Endothelial cell (in vitro differentiated cells): ENCODE measurements around the gene PXYLP1. TPM values are rescaled to one million over a fixed set of nuclear protein-coding genes. Genes with fewer than 3 reads are reported as not detected.

Experiments
- DNase-seq: peaks from one replicate; pipeline ENCODE4 v3.0.0; 2021; ENCODE audit warnings: low spot score
- H3K27ac Mint-ChIP-seq: one replicate; pipeline ENCODE4 v1.8.0; 2021; ENCODE audit warnings: mixed read lengths, inconsistent platforms; ENCODE audit not compliant: unreplicated experiment
- H3K27me3 Mint-ChIP-seq: one replicate; pipeline ENCODE4 v1.8.0; 2021; ENCODE audit warnings: mild to moderate bottlenecking, moderate library complexity, mixed read lengths, inconsistent platforms; ENCODE audit not compliant: unreplicated experiment
- H3K36me3 Mint-ChIP-seq: one replicate; pipeline ENCODE4 v1.8.0; 2021; ENCODE audit warnings: mild to moderate bottlenecking, low read depth, mixed read lengths, inconsistent platforms; ENCODE audit not compliant: unreplicated experiment
- H3K4me1 Mint-ChIP-seq: one replicate; pipeline ENCODE4 v1.8.0; 2021; ENCODE audit warnings: mild to moderate bottlenecking, mixed read lengths, inconsistent platforms; ENCODE audit not compliant: unreplicated experiment
- H3K4me3 Mint-ChIP-seq: one replicate; pipeline ENCODE4 v1.8.0; 2021; ENCODE audit warnings: mild to moderate bottlenecking, mixed read lengths, inconsistent platforms; ENCODE audit not compliant: unreplicated experiment
- H3K9me3 Mint-ChIP-seq: one replicate; pipeline ENCODE4 v1.8.0; 2021; ENCODE audit warnings: mixed read lengths, inconsistent platforms; ENCODE audit not compliant: unreplicated experiment
- CTCF ChIP-seq: fragments of 200-600 bp; sonication (generic); IDR thresholded peaks from one replicate; pipeline ENCODE4 v1.5.0; 2021; ENCODE audit warnings: antibody characterized with exemption; ENCODE audit not compliant: unreplicated experiment
- total RNA-seq: library from RNA; stranded (reverse); fragmentation: NEBNext Ultra II Directional; extraction: Animal tissue kit (Norgen Biotek cat#: 25700); gene quantifications from one replicate; pipeline ENCODE4 v1.2.1, GENCODE V29; 2021; ENCODE audit not compliant: unreplicated experiment

The PXYLP1 gene
- total RNA-seq, 1 donor from 2014 or later, result 4.4 TPM

DNA sequence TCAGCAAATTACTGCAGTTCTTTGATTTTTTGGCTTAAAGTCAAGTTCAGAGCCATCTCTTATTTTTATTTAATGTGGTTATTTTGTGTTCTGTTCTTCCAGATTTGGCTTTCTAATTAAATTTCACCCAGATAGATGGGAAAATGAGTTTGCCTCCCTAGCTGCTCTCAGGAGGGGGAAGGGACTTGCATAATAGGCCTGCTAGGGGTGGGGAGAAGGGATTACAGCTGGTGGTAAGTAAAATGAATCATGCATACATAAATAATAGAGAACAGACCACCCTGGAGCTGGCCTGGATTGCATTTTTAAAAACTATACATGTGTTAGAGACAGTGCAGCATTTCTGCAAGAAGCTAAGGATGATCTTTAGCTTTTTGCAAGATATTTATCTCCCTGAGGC, 3.9 kb upstream of the PXYLP1 start:
- TF ChIP-seq CTCF, result no peak
- peaks cover 10% of the 10 kb centered on the region for H3K4me1 Mint-ChIP-seq
- H3K4me3 Mint-ChIP-seq, result no peak overlapping the region
- no peak for DNase-seq
- peaks cover 10% of the 10 kb centered on the region for H3K27me3 Mint-ChIP-seq
- no peaks in the 10 kb centered on the region for H3K36me3 Mint-ChIP-seq
- no peaks in the 10 kb centered on the region for H3K9me3 Mint-ChIP-seq
- no peak overlapping the region for H3K27ac Mint-ChIP-seq

DNA sequence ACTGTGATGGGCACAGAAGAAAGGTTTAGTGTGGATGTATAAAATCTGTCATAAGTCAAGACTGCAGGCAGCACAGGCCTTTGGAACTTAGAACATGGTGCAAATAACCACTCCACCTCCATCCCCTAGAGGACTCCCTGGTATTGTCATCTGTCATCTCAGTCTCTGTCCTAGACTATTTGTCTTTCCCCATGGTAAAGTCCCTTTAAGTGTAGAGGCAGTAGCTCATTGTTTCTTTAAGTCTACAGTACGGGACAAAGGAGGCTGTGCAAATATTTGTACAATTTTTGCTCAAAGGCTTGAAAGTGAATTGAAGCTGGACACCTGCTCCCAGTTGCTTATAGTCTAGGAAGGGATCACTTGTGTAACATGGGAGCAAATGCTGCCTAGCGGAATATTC, 3.2 kb upstream of the PXYLP1 start:
- Mint-ChIP-seq H3K4me1 (peaks cover 12% of the 10 kb centered on the region), H3K4me3 (no peak overlapping the region), H3K9me3 (no peaks in the 10 kb centered on the region), H3K36me3 (no peaks in the 10 kb centered on the region), H3K27ac (no peak overlapping the region), H3K27me3 (peaks cover 12% of the 10 kb centered on the region)
- no peak for DNase-seq
- TF ChIP-seq CTCF, result no peak

DNA sequence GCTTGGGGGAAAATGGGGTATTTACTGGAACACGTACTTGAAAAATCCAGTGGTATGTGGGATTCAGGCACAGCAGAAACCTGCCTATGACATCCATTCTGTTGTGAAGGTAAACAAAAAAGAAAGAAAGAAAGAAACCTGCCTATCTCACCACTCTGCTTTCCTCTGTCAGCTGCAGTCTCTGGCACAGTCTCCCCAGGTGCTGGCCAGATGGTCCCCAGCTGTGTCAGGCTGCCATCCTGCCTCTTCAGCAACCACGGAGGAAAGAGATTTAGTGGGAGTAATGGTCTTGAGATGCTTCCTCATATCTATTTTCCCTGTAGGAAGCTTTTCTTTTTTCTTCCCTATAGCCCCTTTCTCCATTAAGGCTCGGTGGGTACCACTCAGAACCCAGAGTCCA, 2.5 kb upstream of the PXYLP1 start:
- TF ChIP-seq CTCF, result no peak
- H3K9me3 Mint-ChIP-seq, result no peaks in the 10 kb centered on the region
- peaks cover 12% of the 10 kb centered on the region for H3K4me1 Mint-ChIP-seq
- no peak for DNase-seq
- H3K4me3 Mint-ChIP-seq, result no peak overlapping the region
- H3K27ac Mint-ChIP-seq, result no peak overlapping the region
- no peaks in the 10 kb centered on the region for H3K36me3 Mint-ChIP-seq
- H3K27me3 Mint-ChIP-seq, result peaks cover 12% of the 10 kb centered on the region

DNA sequence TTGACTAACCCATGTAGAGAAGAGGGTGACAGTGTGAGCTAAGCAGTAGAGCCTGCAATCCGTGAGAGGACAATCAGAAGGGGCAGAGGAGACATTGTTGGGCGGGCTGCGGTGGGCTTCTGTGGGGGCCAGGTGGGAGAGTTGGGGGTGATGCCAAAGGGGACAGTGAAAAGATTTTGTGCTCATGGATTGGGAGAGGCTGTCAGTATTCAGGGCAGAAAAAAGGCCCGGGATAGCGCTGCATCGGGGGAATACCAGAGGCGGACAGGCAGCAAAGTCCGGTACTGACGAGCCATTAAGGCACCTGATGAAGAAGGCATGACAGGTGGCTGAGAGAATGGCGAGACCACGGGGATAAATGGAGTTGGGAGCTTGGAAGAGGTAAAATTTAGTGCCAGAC, 1.3 kb upstream of the PXYLP1 start:
- TF ChIP-seq CTCF, result no peak
- Mint-ChIP-seq H3K27ac (peak overlapping the region; percentile 39), H3K4me3 (peak overlapping the region; percentile 80), H3K9me3 (no peaks in the 10 kb centered on the region), H3K36me3 (no peaks in the 10 kb centered on the region), H3K27me3 (peaks cover 12% of the 10 kb centered on the region), H3K4me1 (peaks cover 12% of the 10 kb centered on the region)
- no peak for DNase-seq

DNA sequence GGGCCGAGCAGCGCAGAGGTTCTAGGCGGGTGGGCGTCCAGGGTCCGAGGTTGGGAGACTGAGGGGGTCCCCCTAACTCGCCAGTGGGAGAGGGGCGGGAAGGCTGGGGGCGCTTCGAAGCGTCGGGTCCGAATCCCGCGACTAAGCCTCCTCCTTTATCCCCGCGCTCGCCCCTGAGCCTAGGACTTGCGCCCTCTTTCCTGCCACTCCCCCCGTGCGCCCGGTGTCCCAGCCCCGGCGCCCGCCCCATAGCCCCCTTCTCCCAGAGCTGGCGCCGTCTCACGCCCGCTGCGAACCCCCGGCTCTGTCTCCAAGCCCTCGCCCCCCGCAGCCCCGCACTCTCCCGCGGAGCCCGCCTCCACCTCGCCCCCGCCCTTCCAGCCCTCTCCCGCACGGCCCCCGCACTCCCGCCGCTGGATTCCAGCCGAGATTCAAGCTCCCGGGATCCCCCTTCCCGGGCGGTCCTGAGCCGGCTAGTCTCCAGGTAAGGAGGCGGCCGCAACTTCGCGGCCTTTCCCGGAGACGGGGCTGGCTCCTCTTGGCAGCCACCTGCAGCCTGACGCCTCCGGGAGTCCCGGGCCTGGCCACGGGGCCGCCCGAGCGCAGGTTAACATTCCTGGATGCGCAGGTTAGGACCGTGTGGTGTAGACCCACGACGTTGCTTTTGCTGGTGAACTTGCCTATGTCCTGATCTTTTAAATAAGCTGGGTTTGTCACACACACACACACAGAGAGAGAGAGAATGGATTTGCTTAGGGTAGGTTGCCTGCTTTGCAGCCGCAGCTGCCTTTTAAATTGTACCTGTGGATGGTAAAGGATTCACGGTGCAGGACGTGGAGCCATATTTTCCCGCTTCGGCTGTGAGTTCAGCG, 563 bp downstream of the PXYLP1 start:
- peaks cover 12% of the 10 kb centered on the region for H3K27me3 Mint-ChIP-seq
- TF ChIP-seq CTCF, result no peak
- DNase-seq, result peak; percentile 22
- H3K9me3 Mint-ChIP-seq, result no peaks in the 10 kb centered on the region
- no peaks in the 10 kb centered on the region for H3K36me3 Mint-ChIP-seq
- H3K4me3 Mint-ChIP-seq, result peak overlapping the region; percentile 83
- no peak overlapping the region for H3K27ac Mint-ChIP-seq
- peaks cover 12% of the 10 kb centered on the region for H3K4me1 Mint-ChIP-seq
